Peyer's patch (tissue), 4 donors: ENCODE measurements around the gene SPRR5.

Source experiments
- POLR2A ChIP-seq, 2 donors: fragments of 450-650 bp; IDR thresholded peaks; one replicate each; pipeline ENCODE4 v1.5.1; 2017; ENCODE audit warnings: antibody characterized with exemption in 2 of 2, mild to moderate bottlenecking in 2 of 2, moderate library complexity in 2 of 2
- TF ChIP-seq, protein P1 (sequence below), 6 experiments: fragments of 450-650 bp in 4 of 6; fragments of 200-600 bp in 2 of 6; sonication (generic) in 1 of 6; IDR thresholded peaks; one replicate each; pipeline ENCODE4 v1.5.1; 2017 to 2019; ENCODE audit warnings: antibody characterized with exemption in 6 of 6, mild to moderate bottlenecking in 3 of 6, moderate library complexity in 1 of 6

DNA sequence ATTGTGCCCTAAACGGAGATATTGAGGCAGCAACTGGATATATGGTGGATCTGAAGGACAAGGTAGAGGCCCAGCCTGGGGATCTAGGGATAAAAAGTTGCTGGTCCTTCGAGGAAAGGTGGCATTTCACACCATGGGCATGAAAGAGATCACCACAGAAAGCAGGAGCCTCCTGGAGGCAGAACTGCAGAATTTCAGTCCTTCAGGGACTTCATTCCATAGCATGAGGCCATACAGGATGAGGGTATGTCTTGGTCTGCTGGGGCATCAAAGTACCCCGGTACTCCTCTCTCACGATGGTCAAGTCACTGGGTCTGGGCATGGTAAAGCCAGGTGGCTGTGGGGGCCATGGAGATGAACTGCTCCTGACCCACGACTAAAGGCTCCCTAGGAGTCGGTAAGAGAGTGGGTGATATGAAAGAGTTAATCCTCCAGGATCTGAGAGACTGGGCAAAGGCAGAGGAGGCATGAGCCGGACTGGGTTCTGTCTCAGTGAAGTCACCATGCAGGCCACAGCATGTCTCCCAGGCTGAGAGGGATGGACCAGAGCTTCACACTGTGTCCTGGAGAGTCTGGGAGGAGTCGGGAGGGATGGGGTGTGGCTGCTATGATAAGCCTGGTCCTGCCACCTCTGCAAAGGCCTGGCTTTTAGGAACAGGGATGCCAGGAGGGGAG is 5.8 kb upstream of the SPRR5 start:
- no peak for TF ChIP-seq POLR2A (IDR thresholded peaks at IDR 0.05)
- TF ChIP-seq, protein P1, sequence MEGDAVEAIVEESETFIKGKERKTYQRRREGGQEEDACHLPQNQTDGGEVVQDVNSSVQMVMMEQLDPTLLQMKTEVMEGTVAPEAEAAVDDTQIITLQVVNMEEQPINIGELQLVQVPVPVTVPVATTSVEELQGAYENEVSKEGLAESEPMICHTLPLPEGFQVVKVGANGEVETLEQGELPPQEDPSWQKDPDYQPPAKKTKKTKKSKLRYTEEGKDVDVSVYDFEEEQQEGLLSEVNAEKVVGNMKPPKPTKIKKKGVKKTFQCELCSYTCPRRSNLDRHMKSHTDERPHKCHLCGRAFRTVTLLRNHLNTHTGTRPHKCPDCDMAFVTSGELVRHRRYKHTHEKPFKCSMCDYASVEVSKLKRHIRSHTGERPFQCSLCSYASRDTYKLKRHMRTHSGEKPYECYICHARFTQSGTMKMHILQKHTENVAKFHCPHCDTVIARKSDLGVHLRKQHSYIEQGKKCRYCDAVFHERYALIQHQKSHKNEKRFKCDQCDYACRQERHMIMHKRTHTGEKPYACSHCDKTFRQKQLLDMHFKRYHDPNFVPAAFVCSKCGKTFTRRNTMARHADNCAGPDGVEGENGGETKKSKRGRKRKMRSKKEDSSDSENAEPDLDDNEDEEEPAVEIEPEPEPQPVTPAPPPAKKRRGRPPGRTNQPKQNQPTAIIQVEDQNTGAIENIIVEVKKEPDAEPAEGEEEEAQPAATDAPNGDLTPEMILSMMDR (IDR thresholded peaks at IDR 0.05): no peak
